ENCODE data around the gene SYP.

The SYP gene

DNA sequence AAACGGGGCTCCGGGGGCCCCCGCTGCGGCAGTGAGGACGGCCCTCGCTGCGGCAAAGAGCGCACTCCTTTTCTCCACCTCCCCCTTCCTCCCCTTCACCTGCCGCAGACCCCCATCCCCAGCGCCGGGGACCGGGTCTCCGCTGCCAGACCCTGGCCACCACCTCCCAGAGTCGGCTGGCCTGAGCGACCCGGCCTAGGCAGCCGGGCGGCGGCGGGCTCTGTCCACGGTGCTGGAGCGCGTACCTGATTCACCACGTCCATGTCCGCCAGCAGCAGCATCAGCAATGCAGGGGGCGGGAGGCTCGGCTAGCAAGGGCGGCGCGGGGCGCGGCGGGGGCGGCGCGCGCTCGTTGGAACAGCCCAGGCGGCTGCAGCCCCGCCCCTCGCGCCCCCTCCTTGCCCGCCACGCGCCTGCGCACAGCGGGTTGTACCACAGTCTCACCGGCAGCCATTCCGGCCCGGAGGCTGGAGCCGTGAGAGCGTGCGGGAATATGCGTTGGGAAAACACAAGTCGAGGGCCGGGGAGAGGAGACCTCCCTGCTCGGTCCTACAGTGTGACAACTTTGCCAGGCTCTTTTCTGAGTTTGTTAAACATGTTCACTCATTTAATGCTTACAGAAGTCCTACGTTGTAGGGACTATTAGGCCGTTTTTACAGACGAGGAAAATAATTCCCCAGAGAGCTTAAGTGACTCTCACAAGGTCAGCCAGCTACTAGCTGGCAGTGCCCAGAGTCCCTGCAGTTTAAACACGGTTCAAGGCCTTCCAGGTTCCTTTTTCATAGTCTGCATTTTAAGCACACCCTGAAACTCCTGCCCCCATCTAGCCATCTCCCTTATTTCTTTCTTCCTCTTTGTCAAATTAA, at the start of gene SYP:
SYP (minus strand) TSS at position 288 of the 866 bp plus-strand sequence; CDS start at position 281, 7 bp downstream.
- Histone ChIP-seq H3K27me3 (ENCODE audit: insufficient read depth, low read length) (peaks cover 16% of the 10 kb centered on the region), H3K4me1 (ENCODE audit: insufficient read depth, low read length) (no peaks in the 10 kb centered on the region; the same call in 1 of the 2 replicates), H3K9ac (ENCODE audit: low read depth, low read length) (peak within 1 kb of the TSS; percentile 65), H3K27ac (ENCODE audit: low read length) (no peak within 1 kb of the TSS), H3K36me3 (ENCODE audit: insufficient read depth, low read depth, low read length) (no peaks in the 10 kb centered on the region), H3K9me3 (ENCODE audit: insufficient read depth, low read depth, low read length) (no peaks in the 10 kb centered on the region), H3K4me3 (ENCODE audit: low read length) (peak within 1 kb of the TSS; percentile 62; the same call in 1 of the 2 replicates)

- Histone ChIP-seq H3K27me3 (ENCODE audit: insufficient read depth, low read length) (no peaks in the 10 kb centered on the region), H3K9me3 (ENCODE audit: insufficient read depth, low read depth, low read length) (no peaks in the 10 kb centered on the region), H3K9ac (ENCODE audit: low read depth, low read length) (no peak overlapping the region), H3K27ac (ENCODE audit: low read length) (no peak overlapping the region), H3K36me3 (ENCODE audit: insufficient read depth, low read depth, low read length) (no peaks in the 10 kb centered on the region), H3K4me1 (ENCODE audit: insufficient read depth, low read length) (no peaks in the 10 kb centered on the region), H3K4me3 (ENCODE audit: low read length) (no peak overlapping the region)
Measured at GRCh38 chrX:49249616-49250015, 49.6 kb upstream of the SYP start.

- Histone ChIP-seq H3K27ac (ENCODE audit: low read length) (no peak overlapping the region), H3K4me1 (ENCODE audit: insufficient read depth, low read length) (no peaks in the 10 kb centered on the region), H3K4me3 (ENCODE audit: low read length) (no peak overlapping the region), H3K27me3 (ENCODE audit: insufficient read depth, low read length) (no peaks in the 10 kb centered on the region), H3K9ac (ENCODE audit: low read depth, low read length) (no peak overlapping the region), H3K36me3 (ENCODE audit: insufficient read depth, low read depth, low read length) (no peaks in the 10 kb centered on the region; the same call in 1 of the 2 replicates), H3K9me3 (ENCODE audit: insufficient read depth, low read depth, low read length) (no peaks in the 10 kb centered on the region)
Measured at GRCh38 chrX:49249071-49249470, 49.1 kb upstream of the SYP start.

DNA sequence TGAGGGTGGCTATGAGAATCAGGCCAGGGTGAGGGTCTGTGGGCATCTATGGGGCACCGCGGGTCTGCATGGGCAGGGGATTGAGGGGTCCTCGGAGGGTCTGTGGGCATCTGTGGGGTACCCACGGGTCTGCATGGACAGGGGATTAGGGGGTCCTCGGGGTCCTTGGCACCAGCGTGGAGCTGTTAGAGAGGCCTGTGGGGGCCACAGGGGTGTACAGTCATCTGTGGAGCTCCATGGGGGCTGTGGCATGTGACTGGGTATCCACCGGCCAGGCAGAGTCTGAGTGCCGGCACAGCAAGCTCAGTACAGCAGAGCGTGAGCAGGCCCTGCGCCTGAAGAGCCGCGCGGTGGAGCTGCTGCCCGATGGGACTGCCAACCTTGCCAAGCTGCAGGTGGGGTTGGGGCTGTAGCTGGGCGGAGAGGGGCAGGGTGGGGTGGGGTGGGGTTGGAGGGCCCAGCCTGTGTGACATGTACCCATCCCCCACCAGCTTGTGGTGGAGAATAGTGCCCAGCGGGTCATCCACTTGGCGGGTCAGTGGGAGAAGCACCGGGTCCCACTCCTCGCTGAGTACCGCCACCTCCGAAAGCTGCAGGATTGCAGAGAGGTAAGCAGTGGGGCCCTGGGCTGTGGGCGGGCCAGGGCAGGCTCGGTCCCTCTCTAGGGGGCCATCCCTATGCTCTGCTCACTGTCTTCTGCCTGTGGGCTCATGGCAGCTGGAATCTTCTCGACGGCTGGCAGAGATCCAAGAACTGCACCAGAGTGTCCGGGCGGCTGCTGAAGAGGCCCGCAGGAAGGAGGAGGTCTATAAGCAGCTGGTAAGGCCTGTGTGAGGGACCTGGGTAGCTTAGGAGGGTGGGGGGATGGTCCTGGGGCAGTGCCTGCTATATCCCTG, 48.2 kb upstream of the SYP start:
- Histone ChIP-seq H3K9ac (ENCODE audit: low read depth, low read length) (no peak overlapping the region), H3K27me3 (ENCODE audit: insufficient read depth, low read length) (no peaks in the 10 kb centered on the region), H3K4me1 (ENCODE audit: insufficient read depth, low read length) (no peaks in the 10 kb centered on the region), H3K36me3 (ENCODE audit: insufficient read depth, low read depth, low read length) (no peaks in the 10 kb centered on the region; the same call in 1 of the 2 replicates), H3K9me3 (ENCODE audit: insufficient read depth, low read depth, low read length) (no peaks in the 10 kb centered on the region), H3K4me3 (ENCODE audit: low read length) (no peak overlapping the region), H3K27ac (ENCODE audit: low read length) (no peak overlapping the region)

DNA sequence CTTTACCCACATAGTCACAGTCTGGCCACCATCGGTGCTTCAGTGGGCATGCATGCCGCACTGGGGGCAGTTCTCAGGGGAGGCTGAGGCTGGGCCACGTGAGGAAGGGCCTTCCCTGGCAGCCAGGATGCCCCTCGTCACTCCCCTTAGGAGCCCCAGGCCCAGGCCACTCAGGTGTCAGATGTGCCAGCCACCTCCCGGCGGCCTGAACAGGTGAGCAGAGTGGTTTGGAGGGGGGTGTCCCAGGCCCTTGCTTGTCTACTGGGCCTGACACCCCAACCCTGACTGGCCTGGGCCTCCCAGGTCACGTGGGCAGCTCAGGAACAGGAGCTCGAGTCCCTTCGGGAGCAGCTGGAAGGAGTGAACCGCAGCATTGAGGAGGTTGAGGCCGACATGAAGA, 47.4 kb upstream of the SYP start:
- Histone ChIP-seq H3K36me3 (ENCODE audit: insufficient read depth, low read depth, low read length) (no peaks in the 10 kb centered on the region; the same call in 1 of the 2 replicates), H3K4me1 (ENCODE audit: insufficient read depth, low read length) (no peaks in the 10 kb centered on the region), H3K4me3 (ENCODE audit: low read length) (no peak overlapping the region), H3K9me3 (ENCODE audit: insufficient read depth, low read depth, low read length) (no peaks in the 10 kb centered on the region), H3K9ac (ENCODE audit: low read depth, low read length) (no peak overlapping the region), H3K27me3 (ENCODE audit: insufficient read depth, low read length) (no peaks in the 10 kb centered on the region), H3K27ac (ENCODE audit: low read length) (no peak overlapping the region)

- no peaks in the 10 kb centered on the region; the same call in 1 of the 2 replicates for H3K36me3 ChIP-seq (ENCODE audit: insufficient read depth, low read depth, low read length)
- no peak overlapping the region for H3K9ac ChIP-seq (ENCODE audit: low read depth, low read length)
- no peak overlapping the region for H3K4me3 ChIP-seq (ENCODE audit: low read length)
Measured at GRCh38 chrX:49246541-49246940, 46.5 kb upstream of the SYP start.

GRCh38 chrX:49244207-49244606, 44.2 kb upstream of the SYP start:
- Histone ChIP-seq H3K36me3 (ENCODE audit: insufficient read depth, low read depth, low read length) (no peaks in the 10 kb centered on the region; the same call in 1 of the 2 replicates), H3K4me3 (ENCODE audit: low read length) (no peak overlapping the region), H3K9ac (ENCODE audit: low read depth, low read length) (no peak overlapping the region), H3K4me1 (ENCODE audit: insufficient read depth, low read length) (no peaks in the 10 kb centered on the region), H3K27me3 (ENCODE audit: insufficient read depth, low read length) (no peaks in the 10 kb centered on the region), H3K9me3 (ENCODE audit: insufficient read depth, low read depth, low read length) (no peaks in the 10 kb centered on the region), H3K27ac (ENCODE audit: low read length) (no peak overlapping the region)

More at GRCh38 chrX:49246541-49246940, 46.5 kb upstream of the SYP start:
- no peaks in the 10 kb centered on the region for H3K9me3 ChIP-seq (ENCODE audit: insufficient read depth, low read depth, low read length)
- no peaks in the 10 kb centered on the region for H3K4me1 ChIP-seq (ENCODE audit: insufficient read depth, low read length)
- no peaks in the 10 kb centered on the region for H3K27me3 ChIP-seq (ENCODE audit: insufficient read depth, low read length)
- no peak overlapping the region for H3K27ac ChIP-seq (ENCODE audit: low read length)

GRCh38 chrX:49243166-49243565, 43.2 kb upstream of the SYP start:
- H3K27ac ChIP-seq (ENCODE audit: low read length) = no peak overlapping the region
- H3K9ac ChIP-seq (ENCODE audit: low read depth, low read length) = no peak overlapping the region
- no peaks in the 10 kb centered on the region; the same call in 1 of the 2 replicates for H3K36me3 ChIP-seq (ENCODE audit: insufficient read depth, low read depth, low read length)
- H3K4me1 ChIP-seq (ENCODE audit: insufficient read depth, low read length) = no peaks in the 10 kb centered on the region
- no peaks in the 10 kb centered on the region for H3K27me3 ChIP-seq (ENCODE audit: insufficient read depth, low read length)
- H3K4me3 ChIP-seq (ENCODE audit: low read length) = no peak overlapping the region
- no peaks in the 10 kb centered on the region for H3K9me3 ChIP-seq (ENCODE audit: insufficient read depth, low read depth, low read length)

GRCh38 chrX:49242545-49243066, 42.6 kb upstream of the SYP start:
- H3K4me3 ChIP-seq (ENCODE audit: low read length) = no peak overlapping the region
- no peak overlapping the region for H3K27ac ChIP-seq (ENCODE audit: low read length)
- no peaks in the 10 kb centered on the region; the same call in 1 of the 2 replicates for H3K36me3 ChIP-seq (ENCODE audit: insufficient read depth, low read depth, low read length)
- H3K4me1 ChIP-seq (ENCODE audit: insufficient read depth, low read length) = no peaks in the 10 kb centered on the region
- H3K27me3 ChIP-seq (ENCODE audit: insufficient read depth, low read length) = no peaks in the 10 kb centered on the region
- no peak overlapping the region for H3K9ac ChIP-seq (ENCODE audit: low read depth, low read length)
- no peaks in the 10 kb centered on the region for H3K9me3 ChIP-seq (ENCODE audit: insufficient read depth, low read depth, low read length)

DNA sequence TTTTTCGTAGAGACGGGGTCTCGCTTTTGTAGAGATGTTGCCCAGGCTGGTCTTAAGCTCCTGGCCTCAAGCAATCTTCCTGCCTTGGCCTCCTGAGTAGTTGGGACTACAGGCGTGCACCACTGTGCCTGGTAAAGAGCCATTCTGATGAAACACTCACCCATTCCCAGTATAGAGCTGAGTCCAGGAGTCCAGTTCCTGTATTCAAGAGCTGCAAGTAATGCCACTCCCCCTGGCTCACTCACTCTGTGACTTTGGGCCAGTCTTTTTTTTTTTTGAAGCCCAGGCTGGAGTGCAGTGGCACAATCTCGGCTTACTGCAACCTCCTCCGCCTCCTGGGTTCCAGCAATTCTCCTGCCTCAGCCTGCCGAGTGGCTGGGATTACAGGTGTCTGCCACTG, 38.7 kb upstream of the SYP start:
- H3K36me3 ChIP-seq (ENCODE audit: insufficient read depth, low read depth, low read length) = no peaks in the 10 kb centered on the region
- H3K27me3 ChIP-seq (ENCODE audit: insufficient read depth, low read length) = no peaks in the 10 kb centered on the region
- no peaks in the 10 kb centered on the region for H3K9me3 ChIP-seq (ENCODE audit: insufficient read depth, low read depth, low read length)
- H3K4me1 ChIP-seq (ENCODE audit: insufficient read depth, low read length) = no peaks in the 10 kb centered on the region
- H3K27ac ChIP-seq (ENCODE audit: low read length) = no peak overlapping the region
- no peak overlapping the region for H3K9ac ChIP-seq (ENCODE audit: low read depth, low read length)
- no peak overlapping the region for H3K4me3 ChIP-seq (ENCODE audit: low read length)

DNA sequence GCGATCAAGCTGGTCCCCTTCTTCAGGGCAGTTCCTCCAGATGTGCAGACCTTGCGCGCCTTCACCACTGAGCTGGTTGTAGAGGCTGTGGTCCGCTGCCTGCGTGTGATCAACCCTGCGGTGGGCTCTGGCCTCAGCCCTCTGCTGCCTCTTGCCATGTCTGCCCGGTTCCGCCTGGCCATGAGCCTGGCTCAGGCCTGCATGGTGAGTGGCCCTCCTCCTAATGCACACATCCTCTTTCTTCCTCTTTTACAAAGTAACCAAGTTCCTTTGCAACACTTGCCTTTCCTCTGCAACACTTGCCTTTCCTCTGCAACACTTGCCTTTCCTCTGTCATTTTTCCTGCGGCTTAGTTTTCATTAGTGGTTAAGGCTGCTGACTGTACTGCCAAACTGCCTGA, 37.1 kb upstream of the SYP start:
- no peak overlapping the region for H3K9ac ChIP-seq (ENCODE audit: low read depth, low read length)

More for the DNA sequence above, 37.1 kb upstream of the SYP start:
- no peaks in the 10 kb centered on the region for H3K4me1 ChIP-seq (ENCODE audit: insufficient read depth, low read length)
- no peak overlapping the region for H3K4me3 ChIP-seq (ENCODE audit: low read length)
- H3K9me3 ChIP-seq (ENCODE audit: insufficient read depth, low read depth, low read length) = no peaks in the 10 kb centered on the region
- no peaks in the 10 kb centered on the region for H3K27me3 ChIP-seq (ENCODE audit: insufficient read depth, low read length)
- no peaks in the 10 kb centered on the region for H3K36me3 ChIP-seq (ENCODE audit: insufficient read depth, low read depth, low read length)
- H3K27ac ChIP-seq (ENCODE audit: low read length) = no peak overlapping the region
